ENCODE measurements around the gene PDE6A. TPM values are rescaled to one million over a fixed set of nuclear protein-coding genes. Genes with fewer than 3 reads are reported as not detected.

Gene PDE6A
- total RNA-seq, 1 experiment from 2014 or later: 0.42 TPM

GRCh38 chr5:149975409-149975808, 30.8 kb upstream of the PDE6A start:
- DNase-seq (ENCODE audit: unreplicated experiment): no peak
- Mint-ChIP-seq H3K36me3 (ENCODE audit: insufficient read depth, unreplicated experiment) (peaks cover 70% of the 10 kb centered on the region), H3K4me3 (ENCODE audit: unreplicated experiment) (no peak overlapping the region), H3K9me3 (ENCODE audit: unreplicated experiment) (no peaks in the 10 kb centered on the region), H3K27me3 (ENCODE audit: insufficient read depth, unreplicated experiment) (no peaks in the 10 kb centered on the region), H3K27ac (ENCODE audit: low read depth, unreplicated experiment) (peak overlapping the region; percentile 80), H3K4me1 (ENCODE audit: insufficient read depth, unreplicated experiment) (peaks cover 38% of the 10 kb centered on the region)
- TF ChIP-seq CTCF (IDR thresholded peaks at IDR 0.05; ENCODE audit: unreplicated experiment): no peak
- BruUV-seq (replicated peaks): no TSS peak
- POLR2A ChIA-PET: interaction anchor here (0.7 to 1.9 kb wide), 5 partner anchors 9 to 212 kb away, joined by 3 to 4 read pairs (median 3); no protein-coding TSS in a partner anchor
- intact Hi-C loops (cut with micrococcal nuclease): no loop called here
- CTCF ChIA-PET: interaction anchor here (0.6 to 2.5 kb wide), 11 partner anchors 9 to 318 kb away, joined by 3 to 12 read pairs (median 4); no protein-coding TSS in a partner anchor

GRCh38 chr5:149969181-149969930, 24.8 kb upstream of the PDE6A start:
- Mint-ChIP-seq H3K36me3 (ENCODE audit: insufficient read depth, unreplicated experiment) (peaks cover 20% of the 10 kb centered on the region), H3K9me3 (ENCODE audit: unreplicated experiment) (no peaks in the 10 kb centered on the region), H3K27me3 (ENCODE audit: insufficient read depth, unreplicated experiment) (no peaks in the 10 kb centered on the region), H3K4me1 (ENCODE audit: insufficient read depth, unreplicated experiment) (peaks cover 48% of the 10 kb centered on the region), H3K4me3 (ENCODE audit: unreplicated experiment) (no peak overlapping the region), H3K27ac (ENCODE audit: low read depth, unreplicated experiment) (no peak overlapping the region)
- BruUV-seq (replicated peaks): no TSS peak
- DNase-seq (ENCODE audit: unreplicated experiment): no peak
- ChIA-PET CTCF (interaction anchor here (0.7 to 29.3 kb wide), 7 partner anchors 7 to 450 kb away, joined by 3 to 1621 read pairs (median 4); no protein-coding TSS in a partner anchor), POLR2A (interaction anchor here (0.6 to 1.5 kb wide), 5 partner anchors 8 to 141 kb away, joined by 3 to 5 read pairs (median 4); partner anchors contain the start of gene SLC26A2)
- intact Hi-C loops (cut with micrococcal nuclease): no loop called here
- TF ChIP-seq CTCF (IDR thresholded peaks at IDR 0.05; ENCODE audit: unreplicated experiment): no peak

GRCh38 chr5:149966946-149967345, 22.4 kb upstream of the PDE6A start:
- intact Hi-C loops (cut with micrococcal nuclease): no loop called here
- H3K4me1 Mint-ChIP-seq (ENCODE audit: insufficient read depth, unreplicated experiment): peaks cover 55% of the 10 kb centered on the region
- peaks cover 35% of the 10 kb centered on the region for H3K36me3 Mint-ChIP-seq (ENCODE audit: insufficient read depth, unreplicated experiment)
- H3K27ac Mint-ChIP-seq (ENCODE audit: low read depth, unreplicated experiment): no peak overlapping the region
- no peak overlapping the region for H3K4me3 Mint-ChIP-seq (ENCODE audit: unreplicated experiment)
- POLR2A ChIA-PET: interaction anchor here (0.5 to 9.1 kb wide), 7 partner anchors 9 to 129 kb away, joined by 3 to 187 read pairs (median 4); partner anchors contain the start of genes HMGXB3 and TIGD6
- BruUV-seq (replicated peaks): no TSS peak
- DNase-seq (ENCODE audit: unreplicated experiment): no peak
- TF ChIP-seq CTCF (IDR thresholded peaks at IDR 0.05; ENCODE audit: unreplicated experiment): no peak
- CTCF ChIA-PET: interaction anchor here (0.5 to 29.3 kb wide), 17 partner anchors 8 to 688 kb away, joined by 3 to 1621 read pairs (median 4); no protein-coding TSS in a partner anchor
- H3K9me3 Mint-ChIP-seq (ENCODE audit: unreplicated experiment): no peaks in the 10 kb centered on the region
- no peaks in the 10 kb centered on the region for H3K27me3 Mint-ChIP-seq (ENCODE audit: insufficient read depth, unreplicated experiment)

GRCh38 chr5:149963729-149964128, 19.1 kb upstream of the PDE6A start:
- Mint-ChIP-seq H3K4me3 (ENCODE audit: unreplicated experiment) (no peak overlapping the region), H3K27ac (ENCODE audit: low read depth, unreplicated experiment) (no peak overlapping the region), H3K4me1 (ENCODE audit: insufficient read depth, unreplicated experiment) (peaks cover 56% of the 10 kb centered on the region), H3K9me3 (ENCODE audit: unreplicated experiment) (no peaks in the 10 kb centered on the region), H3K27me3 (ENCODE audit: insufficient read depth, unreplicated experiment) (no peaks in the 10 kb centered on the region), H3K36me3 (ENCODE audit: insufficient read depth, unreplicated experiment) (peaks cover 33% of the 10 kb centered on the region)
- TF ChIP-seq CTCF (IDR thresholded peaks at IDR 0.05; ENCODE audit: unreplicated experiment): no peak
- BruUV-seq (replicated peaks): no TSS peak
- POLR2A ChIA-PET: interaction anchor here (0.7 to 9.1 kb wide), 2 partner anchors 8 to 126 kb away, joined by 4 to 187 read pairs; no protein-coding TSS in a partner anchor
- intact Hi-C loops (cut with micrococcal nuclease): no loop called here
- DNase-seq (ENCODE audit: unreplicated experiment): no peak
- CTCF ChIA-PET: interaction anchor here (0.6 to 29.3 kb wide), 9 partner anchors 8 to 117 kb away, joined by 3 to 1621 read pairs (median 31); no protein-coding TSS in a partner anchor

Measured in MCF 10A (cell line).